ENCODE data around the gene IGSF22. TPM values are rescaled to one million over a fixed set of nuclear protein-coding genes. Genes with fewer than 3 reads are reported as not detected.

The IGSF22 gene
- polyA plus RNA-seq, 1 of the 3 experiments (the other 2 are of a cell fraction) = 0.02 TPM

DNA sequence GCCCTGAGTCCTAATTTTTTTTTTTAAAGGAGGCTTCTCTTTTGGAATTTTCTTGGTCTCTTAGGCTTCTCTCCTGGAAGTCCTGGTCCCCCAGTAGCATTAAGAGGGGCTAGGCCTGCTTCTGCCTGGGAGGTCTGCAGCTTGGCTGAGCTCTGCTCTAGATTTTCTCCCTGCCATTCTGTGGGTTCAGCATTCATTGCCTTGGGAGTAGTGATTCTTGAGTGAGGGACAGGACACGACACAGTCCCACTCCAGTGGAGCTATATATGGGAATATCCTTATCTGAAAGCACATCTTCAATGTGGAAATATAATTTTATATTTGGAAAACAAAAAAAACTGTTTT is 3.7 kb downstream of the IGSF22 start:
- H3K9me2 ChIP-seq = no peaks in the 10 kb centered on the region
- H3K79me2 ChIP-seq (ENCODE audit: insufficient read depth) = no peaks in the 10 kb centered on the region
- H3F3A ChIP-seq (replicated peaks; ENCODE audit: insufficient read depth) = peaks cover 6% of the 10 kb centered on the region
- peak overlapping the region; percentile 95 for H3K4me2 ChIP-seq
- DNase-seq = no peak
- TF ChIP-seq POLR2AphosphoS5 (IDR thresholded peaks at IDR 0.05; ENCODE audit: low read depth, low read length) = no peak
- TF ChIP-seq, protein P1, sequence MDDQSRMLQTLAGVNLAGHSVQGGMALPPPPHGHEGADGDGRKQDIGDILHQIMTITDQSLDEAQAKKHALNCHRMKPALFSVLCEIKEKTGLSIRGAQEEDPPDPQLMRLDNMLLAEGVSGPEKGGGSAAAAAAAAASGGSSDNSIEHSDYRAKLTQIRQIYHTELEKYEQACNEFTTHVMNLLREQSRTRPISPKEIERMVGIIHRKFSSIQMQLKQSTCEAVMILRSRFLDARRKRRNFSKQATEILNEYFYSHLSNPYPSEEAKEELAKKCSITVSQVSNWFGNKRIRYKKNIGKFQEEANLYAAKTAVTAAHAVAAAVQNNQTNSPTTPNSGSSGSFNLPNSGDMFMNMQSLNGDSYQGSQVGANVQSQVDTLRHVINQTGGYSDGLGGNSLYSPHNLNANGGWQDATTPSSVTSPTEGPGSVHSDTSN (IDR thresholded peaks at IDR 0.05) = no peak
- TF ChIP-seq, protein P2, sequence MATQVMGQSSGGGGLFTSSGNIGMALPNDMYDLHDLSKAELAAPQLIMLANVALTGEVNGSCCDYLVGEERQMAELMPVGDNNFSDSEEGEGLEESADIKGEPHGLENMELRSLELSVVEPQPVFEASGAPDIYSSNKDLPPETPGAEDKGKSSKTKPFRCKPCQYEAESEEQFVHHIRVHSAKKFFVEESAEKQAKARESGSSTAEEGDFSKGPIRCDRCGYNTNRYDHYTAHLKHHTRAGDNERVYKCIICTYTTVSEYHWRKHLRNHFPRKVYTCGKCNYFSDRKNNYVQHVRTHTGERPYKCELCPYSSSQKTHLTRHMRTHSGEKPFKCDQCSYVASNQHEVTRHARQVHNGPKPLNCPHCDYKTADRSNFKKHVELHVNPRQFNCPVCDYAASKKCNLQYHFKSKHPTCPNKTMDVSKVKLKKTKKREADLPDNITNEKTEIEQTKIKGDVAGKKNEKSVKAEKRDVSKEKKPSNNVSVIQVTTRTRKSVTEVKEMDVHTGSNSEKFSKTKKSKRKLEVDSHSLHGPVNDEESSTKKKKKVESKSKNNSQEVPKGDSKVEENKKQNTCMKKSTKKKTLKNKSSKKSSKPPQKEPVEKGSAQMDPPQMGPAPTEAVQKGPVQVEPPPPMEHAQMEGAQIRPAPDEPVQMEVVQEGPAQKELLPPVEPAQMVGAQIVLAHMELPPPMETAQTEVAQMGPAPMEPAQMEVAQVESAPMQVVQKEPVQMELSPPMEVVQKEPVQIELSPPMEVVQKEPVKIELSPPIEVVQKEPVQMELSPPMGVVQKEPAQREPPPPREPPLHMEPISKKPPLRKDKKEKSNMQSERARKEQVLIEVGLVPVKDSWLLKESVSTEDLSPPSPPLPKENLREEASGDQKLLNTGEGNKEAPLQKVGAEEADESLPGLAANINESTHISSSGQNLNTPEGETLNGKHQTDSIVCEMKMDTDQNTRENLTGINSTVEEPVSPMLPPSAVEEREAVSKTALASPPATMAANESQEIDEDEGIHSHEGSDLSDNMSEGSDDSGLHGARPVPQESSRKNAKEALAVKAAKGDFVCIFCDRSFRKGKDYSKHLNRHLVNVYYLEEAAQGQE (IDR thresholded peaks at IDR 0.05; ENCODE audit: low read depth, low read length) = no peak
- TF ChIP-seq, protein P3, sequence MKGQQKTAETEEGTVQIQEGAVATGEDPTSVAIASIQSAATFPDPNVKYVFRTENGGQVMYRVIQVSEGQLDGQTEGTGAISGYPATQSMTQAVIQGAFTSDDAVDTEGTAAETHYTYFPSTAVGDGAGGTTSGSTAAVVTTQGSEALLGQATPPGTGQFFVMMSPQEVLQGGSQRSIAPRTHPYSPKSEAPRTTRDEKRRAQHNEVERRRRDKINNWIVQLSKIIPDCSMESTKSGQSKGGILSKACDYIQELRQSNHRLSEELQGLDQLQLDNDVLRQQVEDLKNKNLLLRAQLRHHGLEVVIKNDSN (IDR thresholded peaks at IDR 0.05; ENCODE audit: borderline replicate concordance, low read depth) = no peak
- TF ChIP-seq NRF1 (IDR thresholded peaks at IDR 0.05; ENCODE audit: low read depth, low read length) = no peak
- TF ChIP-seq, protein P4, sequence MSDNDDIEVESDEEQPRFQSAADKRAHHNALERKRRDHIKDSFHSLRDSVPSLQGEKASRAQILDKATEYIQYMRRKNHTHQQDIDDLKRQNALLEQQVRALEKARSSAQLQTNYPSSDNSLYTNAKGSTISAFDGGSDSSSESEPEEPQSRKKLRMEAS (IDR thresholded peaks at IDR 0.05; ENCODE audit: low read depth) = no peak
- TF ChIP-seq SIN3A (IDR thresholded peaks at IDR 0.05; ENCODE audit: borderline replicate concordance, low read depth, low read length) = no peak
- no peak for TF ChIP-seq NFIC (IDR thresholded peaks at IDR 0.05; ENCODE audit: borderline replicate concordance)
- no peak for TF ChIP-seq GABPA (IDR thresholded peaks at IDR 0.05; ENCODE audit: low read depth)
- TF ChIP-seq YY1 (IDR thresholded peaks at IDR 0.05; ENCODE audit: low read depth) = no peak
- H4K20me1 ChIP-seq (ENCODE audit: insufficient read depth) = no peaks in the 10 kb centered on the region
- H3K9me3 ChIP-seq = no peaks in the 10 kb centered on the region
- H3K4me1 ChIP-seq (ENCODE audit: control insufficient read depth in 1 of 2, insufficient read depth in 2 of 2, low read depth in 1 of 2, low read length in 1 of 2) = peaks cover 0 to 22% of the 10 kb centered on the region in 2 experiments; a peak in 1 of 4 replicates
- peak overlapping the region; percentile 89; the same call in 1 of the 2 replicates for H2AFZ ChIP-seq (ENCODE audit: low read depth)
- H3K27me3 ChIP-seq (ENCODE audit: insufficient read depth) = no peaks in the 10 kb centered on the region
- CTCF ChIA-PET = interaction anchor here (0.6 to 5.1 kb wide), 29 partner anchors 8 to 478 kb away, joined by 3 to 59 read pairs (median 3); partner anchors contain the start of genes SPTY2D1, TMEM86A and UEVLD
- H3K9ac ChIP-seq = no peak overlapping the region
- POLR2A ChIA-PET = interaction anchor here (1.0 to 1.5 kb wide), 3 partner anchors 16 to 88 kb away, joined by 3 to 9 read pairs (median 3); partner anchors contain the start of gene SPTY2D1
- H3K36me3 ChIP-seq (replicated peaks in 1 of 2; ENCODE audit: control insufficient read depth in 1 of 2, insufficient read depth in 2 of 2, low read length in 1 of 2) = no peaks in the 10 kb centered on the region
- no peak overlapping the region for H3K27ac ChIP-seq (ENCODE audit: low read depth in 2 of 2, low read length in 1 of 2)
- 35% methylated on average over 1 of the region's 1 CpG for WGBS (ENCODE audit: low lambda C conversion rate)
- H3K4me3 ChIP-seq (ENCODE audit: low read depth in 2 of 2, low read length in 1 of 2) = peak overlapping the region; percentile 62 to 73; a peak in 2 of 4 replicates
